Suprapubic skin (tissue), 4 donors: Measurements from ENCODE around the gene ZNF358. TPM values are rescaled to one million over a fixed set of nuclear protein-coding genes. Genes with fewer than 3 reads are reported as not detected.

Experiments
- DNase-seq, 2 donors: peaks; one replicate each; pipeline ENCODE4 v3.0.0-alpha.2; 2019; ENCODE audit warnings: low spot score in 2 of 2
- H3K27ac ChIP-seq: fragments of 200-600 bp; sonication (generic); one replicate; pipeline ENCODE4 v1.5.1; 2019
- H3K27me3 ChIP-seq: fragments of 200-600 bp; sonication (generic); one replicate; pipeline ENCODE4 v1.5.1; 2019
- H3K36me3 ChIP-seq: fragments of 200-600 bp; sonication (generic); one replicate; pipeline ENCODE4 v1.5.1; 2019
- H3K4me1 ChIP-seq: fragments of 200-600 bp; sonication (generic); one replicate; pipeline ENCODE4 v1.5.1; 2019
- H3K4me3 ChIP-seq: fragments of 200-600 bp; sonication (generic); one replicate; pipeline ENCODE4 v1.5.1; 2019; ENCODE audit warnings: mild to moderate bottlenecking
- H3K9me3 ChIP-seq: fragments of 200-600 bp; sonication (generic); one replicate; pipeline ENCODE4 v1.5.1; 2019
- EP300 ChIP-seq: sonication (generic); formaldehyde crosslinking; IDR thresholded peaks from one replicate; pipeline ENCODE4 v1.6.1; 2017; ENCODE audit warnings: antibody characterized with exemption
- POLR2A ChIP-seq, 2 donors: fragments of 450-650 bp; IDR thresholded peaks; one replicate each; pipeline ENCODE4 v1.6.1; 2017; ENCODE audit warnings: antibody characterized with exemption in 2 of 2, mild to moderate bottlenecking in 2 of 2, moderate library complexity in 2 of 2
- POLR2AphosphoS5 ChIP-seq, 3 donors: sonication (generic); formaldehyde crosslinking; IDR thresholded peaks; one replicate each; pipeline ENCODE4 v1.6.1; 2017; ENCODE audit warnings: antibody characterized with exemption in 3 of 3
- WGBS: methylation state at CpG from one replicate; pipeline ENCODE4 v1.1.5; 2018; 5-methylcytosine and 5-hydroxymethylcytosine counted together
- total RNA-seq, 4 donors: library from RNA; depleted of rRNA; stranded (reverse); fragments of >200 nt; gene quantifications; one replicate each; pipeline ENCODE4 v1.1.0, GENCODE V29; 2016
- TF ChIP-seq, protein P1 (sequence below), 2 donors: fragments of 200-600 bp in 1 of 2; fragments of 450-650 bp in 1 of 2; sonication (generic) in 1 of 2; IDR thresholded peaks; one replicate each; pipeline ENCODE4 v1.5.1; 2016 to 2019; ENCODE audit warnings: antibody characterized with exemption in 2 of 2, mild to moderate bottlenecking in 1 of 2, moderate library complexity in 1 of 2

ZNF358 gene
- total RNA-seq, 4 donors from 2014 or later = 28.7 to 48.5 (median 39.5) TPM

- no peak overlapping the region for H3K27ac ChIP-seq
- no peaks in the 10 kb centered on the region for H3K27me3 ChIP-seq
- no peaks in the 10 kb centered on the region for H3K9me3 ChIP-seq
- no peaks in the 10 kb centered on the region for H3K4me1 ChIP-seq
- TF ChIP-seq POLR2AphosphoS5 (IDR thresholded peaks at IDR 0.05) (no peak), EP300 (no peak), POLR2A (IDR thresholded peaks at IDR 0.05) (no peak)
- TF ChIP-seq, protein P1, sequence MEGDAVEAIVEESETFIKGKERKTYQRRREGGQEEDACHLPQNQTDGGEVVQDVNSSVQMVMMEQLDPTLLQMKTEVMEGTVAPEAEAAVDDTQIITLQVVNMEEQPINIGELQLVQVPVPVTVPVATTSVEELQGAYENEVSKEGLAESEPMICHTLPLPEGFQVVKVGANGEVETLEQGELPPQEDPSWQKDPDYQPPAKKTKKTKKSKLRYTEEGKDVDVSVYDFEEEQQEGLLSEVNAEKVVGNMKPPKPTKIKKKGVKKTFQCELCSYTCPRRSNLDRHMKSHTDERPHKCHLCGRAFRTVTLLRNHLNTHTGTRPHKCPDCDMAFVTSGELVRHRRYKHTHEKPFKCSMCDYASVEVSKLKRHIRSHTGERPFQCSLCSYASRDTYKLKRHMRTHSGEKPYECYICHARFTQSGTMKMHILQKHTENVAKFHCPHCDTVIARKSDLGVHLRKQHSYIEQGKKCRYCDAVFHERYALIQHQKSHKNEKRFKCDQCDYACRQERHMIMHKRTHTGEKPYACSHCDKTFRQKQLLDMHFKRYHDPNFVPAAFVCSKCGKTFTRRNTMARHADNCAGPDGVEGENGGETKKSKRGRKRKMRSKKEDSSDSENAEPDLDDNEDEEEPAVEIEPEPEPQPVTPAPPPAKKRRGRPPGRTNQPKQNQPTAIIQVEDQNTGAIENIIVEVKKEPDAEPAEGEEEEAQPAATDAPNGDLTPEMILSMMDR (IDR thresholded peaks at IDR 0.05) = no peak
- 94% methylated on average over 18 of the region's 41 CpGs for WGBS
- H3K36me3 ChIP-seq = peaks cover 42% of the 10 kb centered on the region
- H3K4me3 ChIP-seq = no peak overlapping the region
- peak in 1 of 2 donors; percentile 66 for DNase-seq
Measured at GRCh38 chr19:7550169-7550770, 34.4 kb downstream of the ZNF358 start.

DNA sequence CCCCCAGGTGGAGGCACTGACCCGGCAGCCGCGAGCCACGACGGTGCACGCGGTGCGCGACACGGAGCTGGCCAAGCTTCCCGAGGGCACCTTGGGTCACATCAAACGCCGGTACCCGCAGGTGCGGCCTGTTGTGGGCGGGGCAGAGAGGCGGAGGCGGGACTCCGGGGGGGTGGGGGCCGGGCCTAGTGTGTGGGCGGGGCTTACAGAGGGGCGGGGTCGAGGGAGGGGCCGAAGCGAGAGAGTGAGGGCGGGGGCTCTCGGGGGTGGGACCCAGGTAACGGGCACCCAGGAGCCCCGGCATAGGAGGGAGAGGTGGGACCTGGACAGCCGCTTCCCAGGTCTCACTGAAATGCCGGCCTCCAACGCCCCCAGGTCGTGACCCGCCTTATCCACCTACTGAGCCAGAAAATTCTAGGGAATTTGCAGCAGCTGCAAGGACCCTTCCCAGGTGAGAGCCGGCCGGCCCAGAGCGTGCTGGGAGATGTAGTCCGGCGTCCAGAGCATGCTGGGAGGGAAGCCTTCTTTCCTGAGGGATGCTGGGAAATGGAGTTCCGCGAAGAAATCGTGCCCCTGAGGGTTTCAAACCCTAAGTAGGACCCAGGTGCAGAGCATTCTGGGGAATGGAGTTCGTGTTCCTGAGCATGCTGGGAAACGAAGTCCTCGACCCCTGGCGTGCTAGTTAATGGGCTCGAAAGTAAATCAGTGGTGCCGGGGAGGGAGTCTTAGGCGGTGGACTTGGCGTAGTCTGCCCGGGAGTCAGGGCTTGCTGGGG is 35.3 kb downstream of the ZNF358 start:
- DNase-seq = no peak
- H3K36me3 ChIP-seq = peaks cover 46% of the 10 kb centered on the region
- H3K4me3 ChIP-seq = peak overlapping the region; percentile 26
- 37% methylated on average over 28 of the region's 51 CpGs for WGBS
- H3K27ac ChIP-seq = no peak overlapping the region
- TF ChIP-seq EP300 (no peak), POLR2A (IDR thresholded peaks at IDR 0.05) (no peak), POLR2AphosphoS5 (IDR thresholded peaks at IDR 0.05) (no peak)
- TF ChIP-seq, protein P1 (IDR thresholded peaks at IDR 0.05) = no peak
- no peaks in the 10 kb centered on the region for H3K27me3 ChIP-seq
- H3K9me3 ChIP-seq = no peaks in the 10 kb centered on the region
- no peaks in the 10 kb centered on the region for H3K4me1 ChIP-seq

DNA sequence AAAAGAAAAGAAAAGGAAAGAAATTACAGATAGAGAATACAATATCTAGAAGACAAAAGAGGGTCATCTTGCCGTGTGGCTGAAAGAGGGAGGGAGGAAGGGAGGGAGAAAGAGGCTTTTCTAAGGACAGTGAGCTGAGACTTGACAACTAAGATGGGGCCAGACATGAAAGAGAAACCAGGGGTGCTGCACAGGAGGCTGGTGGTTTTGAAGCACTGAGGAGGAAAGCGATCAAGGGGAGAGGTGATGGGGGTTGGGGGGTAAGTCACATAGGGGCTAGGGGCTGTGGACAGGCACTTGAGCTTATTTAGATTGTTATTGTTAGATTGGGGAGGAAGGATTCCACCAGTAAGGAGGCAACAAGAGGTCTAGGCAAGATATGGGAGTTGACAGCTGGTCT is 36.9 kb downstream of the ZNF358 start:
- TF ChIP-seq POLR2A (IDR thresholded peaks at IDR 0.05) (no peak), POLR2AphosphoS5 (IDR thresholded peaks at IDR 0.05) (no peak), EP300 (no peak)
- TF ChIP-seq, protein P1 (IDR thresholded peaks at IDR 0.05) = no peak
- no peaks in the 10 kb centered on the region for H3K9me3 ChIP-seq
- 89% methylated on average over 2 of the region's 2 CpGs for WGBS
- H3K4me3 ChIP-seq = no peak overlapping the region
- H3K27me3 ChIP-seq = no peaks in the 10 kb centered on the region
- no peak for DNase-seq
- H3K36me3 ChIP-seq = peaks cover 55% of the 10 kb centered on the region
- H3K4me1 ChIP-seq = no peaks in the 10 kb centered on the region
- no peak overlapping the region for H3K27ac ChIP-seq

GRCh38 chr19:7554565-7554964 is 38.7 kb downstream of the ZNF358 start:
- H3K9me3 ChIP-seq = no peaks in the 10 kb centered on the region
- H3K27me3 ChIP-seq = no peaks in the 10 kb centered on the region
- 95% methylated on average over 13 of the region's 28 CpGs for WGBS
- no peak for TF ChIP-seq POLR2AphosphoS5 (IDR thresholded peaks at IDR 0.05)
- TF ChIP-seq EP300 = no peak
- TF ChIP-seq, protein P1 (IDR thresholded peaks at IDR 0.05) = no peak
- TF ChIP-seq POLR2A (IDR thresholded peaks at IDR 0.05) = no peak
- H3K4me3 ChIP-seq = no peak overlapping the region
- no peak for DNase-seq
- peaks cover 72% of the 10 kb centered on the region for H3K36me3 ChIP-seq
- H3K27ac ChIP-seq = no peak overlapping the region
- no peaks in the 10 kb centered on the region for H3K4me1 ChIP-seq
